Right lobe of liver (tissue), 4 donors: Measurements from ENCODE around the gene FKBP1B.

Source experiments
- POLR2A ChIP-seq: fragments of 450-650 bp; IDR thresholded peaks from one replicate; pipeline ENCODE4 v1.6.1; 2017; ENCODE audit warnings: antibody characterized with exemption, mild to moderate bottlenecking
- TF ChIP-seq, protein P1 (sequence below), 4 donors: fragments of 200-600 bp in 3 of 4; fragments of 450-650 bp in 1 of 4; IDR thresholded peaks; one replicate each; pipeline versions ENCODE4 v1.5.1 to v1.8.0; 2016 to 2022; ENCODE audit warnings: antibody characterized with exemption in 4 of 4, mild to moderate bottlenecking in 2 of 4
- donor health status: DM: no; HTN: no; CAD: no.
- donor health status: DM: no; HTN: no; CAD: no.
- donor health status: DM: no; HTN: yes; CAD: no.

DNA sequence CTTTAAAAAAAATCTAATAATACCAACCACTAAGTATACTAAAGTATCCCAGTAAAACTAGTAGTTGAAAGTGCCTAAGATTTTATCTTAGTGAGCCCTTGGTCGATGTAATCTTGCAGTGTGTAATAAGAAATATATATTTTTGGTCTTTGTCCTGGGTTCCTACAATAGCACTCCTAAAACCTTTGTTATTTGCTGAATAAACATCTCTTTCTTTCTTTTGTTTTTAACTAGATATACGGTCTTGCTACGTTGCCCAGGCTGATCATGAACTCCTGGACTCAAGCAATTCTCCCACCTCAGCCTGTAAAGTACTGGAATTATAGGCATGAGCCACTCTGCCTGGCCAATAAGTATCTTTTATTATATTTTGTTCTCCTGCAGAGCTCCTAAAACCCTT, 37.5 kb downstream of the FKBP1B start:
- TF ChIP-seq, protein P1, sequence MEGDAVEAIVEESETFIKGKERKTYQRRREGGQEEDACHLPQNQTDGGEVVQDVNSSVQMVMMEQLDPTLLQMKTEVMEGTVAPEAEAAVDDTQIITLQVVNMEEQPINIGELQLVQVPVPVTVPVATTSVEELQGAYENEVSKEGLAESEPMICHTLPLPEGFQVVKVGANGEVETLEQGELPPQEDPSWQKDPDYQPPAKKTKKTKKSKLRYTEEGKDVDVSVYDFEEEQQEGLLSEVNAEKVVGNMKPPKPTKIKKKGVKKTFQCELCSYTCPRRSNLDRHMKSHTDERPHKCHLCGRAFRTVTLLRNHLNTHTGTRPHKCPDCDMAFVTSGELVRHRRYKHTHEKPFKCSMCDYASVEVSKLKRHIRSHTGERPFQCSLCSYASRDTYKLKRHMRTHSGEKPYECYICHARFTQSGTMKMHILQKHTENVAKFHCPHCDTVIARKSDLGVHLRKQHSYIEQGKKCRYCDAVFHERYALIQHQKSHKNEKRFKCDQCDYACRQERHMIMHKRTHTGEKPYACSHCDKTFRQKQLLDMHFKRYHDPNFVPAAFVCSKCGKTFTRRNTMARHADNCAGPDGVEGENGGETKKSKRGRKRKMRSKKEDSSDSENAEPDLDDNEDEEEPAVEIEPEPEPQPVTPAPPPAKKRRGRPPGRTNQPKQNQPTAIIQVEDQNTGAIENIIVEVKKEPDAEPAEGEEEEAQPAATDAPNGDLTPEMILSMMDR (IDR thresholded peaks at IDR 0.05) = no peak
- no peak for TF ChIP-seq POLR2A
